ENCODE results near the gene CDHR2. TPM values are rescaled to one million over a fixed set of nuclear protein-coding genes. Genes with fewer than 3 reads are reported as not detected.
A peak's percentile ranks its signal among the peaks of the same experiment; 100 is the strongest.

CDHR2 gene
- total and polyA plus RNA-seq, 2 of the 13 experiments (the other 11 are each of a cell fraction or from before 2014, with no cell fraction given), result 17.9 to 20.9 TPM

DNA sequence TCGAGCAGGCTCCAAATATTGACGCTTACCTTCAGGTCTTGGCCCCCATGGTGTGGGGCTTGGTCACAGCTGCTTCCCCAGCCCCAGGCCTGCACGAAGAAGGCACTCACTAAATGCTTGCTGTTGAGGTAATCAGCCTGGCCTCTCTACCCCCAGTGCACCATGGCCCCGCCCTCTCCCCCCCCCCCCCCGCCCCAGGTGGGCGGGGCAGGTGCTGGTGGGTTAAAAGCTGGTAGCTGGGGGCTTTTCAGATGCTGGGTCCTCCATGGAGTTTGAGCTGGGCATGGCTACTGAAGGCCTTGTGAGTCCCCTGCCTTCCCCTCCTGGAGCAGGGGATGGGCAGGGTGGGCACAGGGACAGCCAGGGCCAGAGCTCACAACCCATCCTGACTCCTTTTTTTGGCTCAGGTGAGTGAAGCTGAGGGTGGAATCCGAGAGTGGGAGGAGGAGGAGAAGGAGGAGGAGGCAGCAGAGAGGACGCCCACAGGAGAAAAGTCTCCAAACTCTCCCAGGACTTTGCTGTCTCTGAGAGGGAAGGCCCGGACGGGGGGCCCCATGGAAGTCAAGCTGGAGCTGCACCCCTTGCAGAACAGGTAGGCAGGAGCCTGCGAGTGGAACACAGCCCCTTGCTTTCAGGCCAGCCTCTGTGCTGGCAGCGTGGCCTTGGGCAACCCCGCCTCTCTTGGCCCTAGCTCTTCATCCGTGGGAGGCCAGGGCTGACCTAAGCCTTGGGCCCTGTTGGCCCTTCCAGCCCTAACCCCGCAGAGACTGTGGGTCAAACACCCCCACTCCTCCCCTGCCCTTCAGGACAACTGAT lies 93.7 kb downstream of the CDHR2 start (continued):
- TF ChIP-seq SMAD3 (CRISPR knock-in tag; IDR thresholded peaks at IDR 0.05), result no peak

DNA sequence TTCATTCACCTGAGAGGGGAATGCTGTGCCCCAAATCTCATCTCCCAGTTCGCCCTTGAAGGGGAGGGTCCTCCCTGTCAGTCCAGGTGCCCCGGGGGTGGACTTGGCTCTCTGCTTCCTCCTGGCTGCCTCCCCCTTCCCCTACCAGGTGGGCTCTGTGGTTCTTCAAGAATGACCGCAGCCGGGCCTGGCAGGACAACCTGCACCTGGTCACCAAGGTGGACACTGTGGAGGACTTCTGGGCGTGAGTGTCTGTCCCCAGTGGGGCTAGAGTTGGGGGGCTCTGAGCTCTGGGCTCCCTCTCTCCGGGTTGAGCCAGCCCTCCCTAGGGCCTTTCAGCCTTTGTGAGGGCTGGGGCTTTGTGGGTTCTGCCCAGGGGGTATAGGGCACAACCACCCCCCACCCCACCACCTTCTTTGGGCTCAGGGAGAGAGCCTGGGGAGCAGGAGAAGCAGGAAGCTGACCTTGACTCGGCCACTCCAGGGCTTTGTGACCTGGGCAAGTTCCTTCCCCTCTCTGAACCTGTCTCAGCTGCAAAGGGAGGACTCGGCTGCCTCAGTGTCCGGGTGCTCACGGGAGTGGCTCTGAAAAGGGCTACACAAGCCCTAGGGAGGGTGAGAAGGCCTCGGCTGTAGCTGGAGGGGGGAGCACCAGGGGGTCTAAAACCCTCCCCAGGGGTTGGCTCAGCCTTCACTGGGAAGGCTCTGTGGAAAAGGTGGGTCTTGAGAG lies 94.5 kb downstream of the CDHR2 start:
- H3K4me2 ChIP-seq (ENCODE audit: low read depth, low read length), result no peak overlapping the region
- in situ Hi-C loops (cut with HindIII; ENCODE audit: extremely low pct_ligation_motif_present, low pct_unique_long_range_greater_than_20kb) (no loop called here), intact Hi-C loops (cut with micrococcal nuclease; ENCODE audit: unreplicated experiment) (no loop called here)
- WGBS (ENCODE audit: low lambda C conversion rate), result 0% methylated on average over 5 of the region's 11 CpGs
- TF ChIP-seq ZNF768 (CRISPR knock-in tag; IDR thresholded peaks at IDR 0.05), result peak; percentile 41; the same call in 1 of the 2 replicates
- TF ChIP-seq ELF4 (CRISPR knock-in tag; IDR thresholded peaks at IDR 0.05; ENCODE audit: borderline replicate concordance), result no peak
- FAIRE-seq (no peak), ATAC-seq (no peak), DNase-seq (ENCODE audit: low spot score) (no peak)
- no peaks in the 10 kb centered on the region for H3K9me3 ChIP-seq (ENCODE audit: low read length)
- no peaks in the 10 kb centered on the region for H3K79me2 ChIP-seq (ENCODE audit: insufficient read depth, low read length)
- H2AFZ ChIP-seq (ENCODE audit: low read length), result no peak overlapping the region
- H3K4me1 ChIP-seq (ENCODE audit: insufficient read depth, low read length), result peaks cover 18% of the 10 kb centered on the region
- no peak overlapping the region for H3K27ac ChIP-seq (ENCODE audit: extremely low read length, insufficient read depth, low read length)
- H4K20me1 ChIP-seq (ENCODE audit: insufficient read depth, low read length), result no peaks in the 10 kb centered on the region
- no peak overlapping the region for H3K4me3 ChIP-seq (replicated peaks in 1 of 3; ENCODE audit: insufficient read depth in 1 of 3, low read depth in 2 of 3, low read length in 3 of 3)
- no TSS peak for BruUV-seq (replicated peaks)
- no peak overlapping the region for H3K9ac ChIP-seq (ENCODE audit: insufficient read depth, low read depth, low read length)
- CTCF ChIA-PET (ENCODE audit: low intra/inter-chr PET ratio, low total read pairs), result no interaction called here
- POLR2A ChIA-PET, result interaction anchor here (0.6 to 0.7 kb wide), 2 partner anchors 295 to 429 kb away, joined by 3 read pairs; no protein-coding TSS in a partner anchor
- no peaks in the 10 kb centered on the region for H3K36me3 ChIP-seq (replicated peaks in 1 of 2; ENCODE audit: control insufficient read depth in 1 of 2, insufficient read depth in 2 of 2, low read length in 2 of 2)
- peaks cover 11 to 45% of the 10 kb centered on the region in 2 experiments; a peak in 4 of 5 replicates for H3K27me3 ChIP-seq (ENCODE audit: control insufficient read depth in 1 of 2, insufficient read depth in 2 of 2, low read length in 2 of 2)

DNA sequence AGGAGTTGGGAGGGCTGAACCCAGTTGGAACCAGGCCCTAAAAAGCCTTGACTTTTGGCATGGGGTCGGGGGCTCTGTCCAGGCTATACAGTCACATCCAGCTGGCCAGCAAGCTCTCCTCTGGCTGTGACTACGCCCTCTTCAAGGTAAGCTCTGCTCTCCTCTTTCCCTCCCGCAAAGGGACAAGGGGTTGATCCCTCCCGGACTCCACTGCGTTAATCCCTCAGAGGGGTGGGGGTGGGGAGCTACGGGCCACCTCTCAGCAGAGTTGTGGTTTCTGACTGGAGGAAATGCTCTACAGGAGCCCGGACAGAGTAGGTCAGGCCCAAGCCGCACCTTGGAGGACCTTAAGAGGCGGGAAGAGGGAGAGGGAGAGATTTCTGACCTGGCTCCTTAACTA lies 95.2 kb downstream of the CDHR2 start:
- ATAC-seq, result no peak
- in situ Hi-C loops (cut with HindIII; ENCODE audit: extremely low pct_ligation_motif_present, low pct_unique_long_range_greater_than_20kb), result no loop called here

More for the DNA sequence above, 95.2 kb downstream of the CDHR2 start:
- CTCF ChIA-PET (ENCODE audit: low intra/inter-chr PET ratio, low total read pairs), result no interaction called here
- WGBS (ENCODE audit: low lambda C conversion rate), result 31% methylated on average over 7 of the region's 9 CpGs
- no peaks in the 10 kb centered on the region for H3K79me2 ChIP-seq (ENCODE audit: insufficient read depth, low read length)
- H4K20me1 ChIP-seq (ENCODE audit: insufficient read depth, low read length), result no peaks in the 10 kb centered on the region
- intact Hi-C loops (cut with micrococcal nuclease; ENCODE audit: unreplicated experiment), result no loop called here
- no peaks in the 10 kb centered on the region for H3K9me3 ChIP-seq (ENCODE audit: low read length)
- H3K36me3 ChIP-seq (replicated peaks in 1 of 2; ENCODE audit: control insufficient read depth in 1 of 2, insufficient read depth in 2 of 2, low read length in 2 of 2), result no peaks in the 10 kb centered on the region
- no peak overlapping the region for H3K9ac ChIP-seq (ENCODE audit: insufficient read depth, low read depth, low read length)
- no peak for TF ChIP-seq ZNF660 (CRISPR knock-in tag; IDR thresholded peaks at IDR 0.05; ENCODE audit: borderline replicate concordance, low read depth)
- H3K4me2 ChIP-seq (ENCODE audit: low read depth, low read length), result no peak overlapping the region
- peaks cover 11 to 44% of the 10 kb centered on the region in 2 experiments; a peak in 4 of 5 replicates for H3K27me3 ChIP-seq (ENCODE audit: control insufficient read depth in 1 of 2, insufficient read depth in 2 of 2, low read length in 2 of 2)
- peaks cover 21% of the 10 kb centered on the region for H3K4me1 ChIP-seq (ENCODE audit: insufficient read depth, low read length)
- no peak overlapping the region for H3K27ac ChIP-seq (ENCODE audit: extremely low read length, insufficient read depth, low read length)
- BruUV-seq (replicated peaks), result no TSS peak
- DNase-seq (ENCODE audit: low spot score), result no peak
- FAIRE-seq, result no peak
- no peak overlapping the region for H3K4me3 ChIP-seq (replicated peaks in 1 of 3; ENCODE audit: insufficient read depth in 1 of 3, low read depth in 2 of 3, low read length in 3 of 3)
- POLR2A ChIA-PET, result interaction anchor here (0.6 kb wide), 1 partner anchor 429 kb away, joined by 3 read pairs; no protein-coding TSS in a partner anchor
- no peak overlapping the region for H2AFZ ChIP-seq (ENCODE audit: low read length)

Data from HepG2 (cell line).